Stimulated activated CD8-positive, alpha-beta memory T cell treated with anti-CD3 and anti-CD28 coated beads, Interleukin-4, amount 100 ng/mL, for 4 hours (primary cell): ENCODE results near the gene CCND1.

Source experiments
- DNase-seq, 2 donors: peaks; one replicate each; pipeline ENCODE4 v3.0.0-alpha.2; 2020; ENCODE audit warnings: low read depth in 2 of 2, low spot score in 1 of 2

The CCND1 gene

GRCh38 chr11:69640995-69641581, at the start of gene CCND1:
Gene CCND1 (plus strand): TSS chr11:69641156. CDS start chr11:69641314, 158 bp downstream.
- DNase-seq, result no peak

- DNase-seq, result no peak
Observed at GRCh38 chr11:69592986-69593650, 47.8 kb upstream of the CCND1 start.

- DNase-seq, result no peak
Observed at GRCh38 chr11:69593851-69594250, 47.1 kb upstream of the CCND1 start.

DNA sequence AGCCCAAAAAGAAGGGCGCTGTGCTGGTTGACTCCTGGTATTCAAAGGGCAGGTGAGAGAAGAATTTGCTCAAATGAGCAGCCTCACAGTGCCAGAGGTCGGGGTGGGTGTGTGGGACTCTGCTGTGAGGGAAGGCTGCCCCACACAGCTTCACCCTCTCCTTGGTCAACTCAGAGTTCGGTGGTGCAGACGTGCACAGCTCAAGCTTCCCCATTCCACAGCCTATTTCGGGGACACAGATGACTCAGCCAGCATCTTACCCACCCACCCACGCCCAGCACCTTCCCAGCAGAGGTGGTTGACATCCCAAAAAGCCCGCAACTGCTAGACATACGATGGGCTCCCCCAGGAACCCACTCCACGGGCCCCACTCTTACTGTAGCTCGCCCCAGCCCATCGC, 46.5 kb upstream of the CCND1 start:
- DNase-seq, result no peak

GRCh38 chr11:69595805-69596665, 44.9 kb upstream of the CCND1 start:
- no peak for DNase-seq

DNA sequence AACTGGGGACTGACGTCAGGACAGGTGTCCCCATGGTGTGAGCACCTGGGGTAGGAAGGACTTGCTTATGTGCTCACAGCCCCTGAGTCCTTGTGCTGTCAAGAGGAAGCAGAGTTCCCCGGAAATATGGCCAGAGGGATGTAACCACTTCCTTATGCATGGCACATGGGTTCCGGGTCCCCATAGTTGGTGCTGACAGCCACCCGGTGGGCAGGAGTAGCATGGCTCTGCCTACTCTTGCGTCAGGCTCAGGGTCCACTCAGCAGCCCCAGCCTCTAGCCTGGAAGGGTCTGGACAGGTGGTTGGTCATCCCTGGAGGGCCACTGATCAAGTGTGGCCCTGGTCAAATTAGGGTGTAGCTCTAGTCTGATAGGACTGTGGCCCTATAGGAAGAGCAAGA, 42.8 kb upstream of the CCND1 start:
- no peak for DNase-seq

GRCh38 chr11:69599502-69599901, 41.5 kb upstream of the CCND1 start:
- DNase-seq, result no peak

GRCh38 chr11:69600001-69600400, 41.0 kb upstream of the CCND1 start:
- no peak for DNase-seq

DNA sequence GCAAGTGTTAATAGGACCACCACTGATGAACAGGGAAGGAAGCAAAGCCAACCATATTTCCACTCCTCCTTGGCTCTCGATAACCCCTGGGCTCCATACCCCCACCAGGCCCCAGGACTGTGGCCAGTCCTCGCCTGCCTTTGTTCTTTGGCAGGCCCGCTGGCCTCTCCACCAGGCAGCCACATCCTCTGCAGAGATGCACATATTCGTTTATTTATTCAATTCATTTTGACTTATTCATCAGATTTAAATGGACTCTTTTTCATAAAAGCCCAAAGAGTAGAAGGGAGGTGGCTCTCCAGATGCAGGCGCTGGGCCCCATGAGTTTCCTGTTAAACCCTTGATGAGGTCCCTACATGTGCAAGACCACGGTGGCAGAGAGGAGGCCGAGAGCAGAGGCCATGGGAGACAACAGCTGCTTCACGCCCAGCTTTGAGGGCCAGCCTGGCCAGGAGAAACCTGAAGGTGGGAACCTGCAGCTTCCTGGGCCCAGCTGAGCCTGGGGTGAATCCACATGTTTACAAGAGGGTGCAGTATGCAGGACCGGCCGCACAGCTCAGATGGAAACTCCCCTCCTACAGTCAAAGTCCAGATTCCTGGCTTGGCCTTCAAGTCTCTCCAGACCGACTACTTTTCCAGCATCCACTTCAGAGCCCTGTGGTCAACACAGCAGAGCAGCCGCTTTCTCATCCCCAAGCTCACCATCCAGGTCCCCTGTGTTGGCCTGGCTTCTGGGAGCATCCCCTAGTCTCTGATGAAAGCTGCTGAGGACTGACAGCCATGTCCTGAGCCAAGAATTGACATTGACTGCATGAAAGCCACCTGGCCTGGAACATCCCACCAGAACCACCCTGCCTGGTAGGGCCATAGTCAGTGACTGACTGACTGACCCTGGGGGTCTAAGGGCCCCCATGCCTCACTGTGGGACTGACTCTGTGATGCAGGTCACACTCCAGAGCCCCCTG, 39.7 kb upstream of the CCND1 start:
- DNase-seq, result no peak

- DNase-seq, result no peak
Observed at GRCh38 chr11:69603111-69603836, 37.7 kb upstream of the CCND1 start.

- no peak for DNase-seq
Observed at GRCh38 chr11:69604055-69604454, 36.9 kb upstream of the CCND1 start.

- no peak for DNase-seq
Observed at GRCh38 chr11:69605737-69606526, 35.0 kb upstream of the CCND1 start.

GRCh38 chr11:69609351-69609750, 31.6 kb upstream of the CCND1 start:
- no peak for DNase-seq

GRCh38 chr11:69611548-69612526, 29.1 kb upstream of the CCND1 start:
- no peak for DNase-seq

DNA sequence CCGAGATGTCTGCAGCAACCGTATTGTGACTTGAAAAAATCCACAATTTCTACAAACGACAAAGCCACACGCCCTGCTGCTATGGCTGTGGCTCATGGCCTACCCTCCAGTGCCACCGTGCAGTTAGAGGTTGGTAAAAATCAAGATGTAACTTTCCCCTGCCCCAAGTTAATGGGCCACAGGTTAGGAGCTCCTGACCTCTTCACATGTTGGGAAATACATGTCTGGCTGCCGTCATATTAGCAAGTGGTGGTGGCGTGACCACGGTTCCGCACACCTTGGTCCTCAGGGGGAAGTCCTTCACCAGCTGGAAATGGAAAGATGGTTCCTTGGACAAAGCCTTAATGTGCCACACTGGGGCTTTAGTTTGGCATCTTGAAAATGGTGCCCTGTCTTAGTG, 27.4 kb upstream of the CCND1 start:
- no peak for DNase-seq

DNA sequence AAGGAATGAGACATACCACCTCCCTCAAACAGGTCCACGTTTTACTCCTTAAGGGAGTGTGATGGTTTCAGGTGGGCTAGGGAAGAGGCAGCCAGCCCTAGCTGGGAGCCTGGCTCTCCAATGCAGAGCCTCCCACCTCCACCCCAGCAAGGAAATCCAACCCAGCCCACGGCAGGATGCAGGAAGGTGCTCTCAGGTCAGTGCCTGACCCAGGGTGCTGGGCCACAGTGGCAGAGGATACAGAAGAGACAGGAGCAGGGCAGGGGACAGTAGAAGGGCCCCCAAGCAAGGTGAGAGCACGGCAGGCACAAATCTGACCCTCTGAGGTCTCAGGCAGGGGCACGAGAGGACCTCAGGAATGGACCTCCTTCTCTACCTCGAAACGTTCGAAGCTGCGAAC, 26.9 kb upstream of the CCND1 start:
- no peak for DNase-seq

- no peak for DNase-seq
Observed at GRCh38 chr11:69615545-69616278, 25.2 kb upstream of the CCND1 start.

DNA sequence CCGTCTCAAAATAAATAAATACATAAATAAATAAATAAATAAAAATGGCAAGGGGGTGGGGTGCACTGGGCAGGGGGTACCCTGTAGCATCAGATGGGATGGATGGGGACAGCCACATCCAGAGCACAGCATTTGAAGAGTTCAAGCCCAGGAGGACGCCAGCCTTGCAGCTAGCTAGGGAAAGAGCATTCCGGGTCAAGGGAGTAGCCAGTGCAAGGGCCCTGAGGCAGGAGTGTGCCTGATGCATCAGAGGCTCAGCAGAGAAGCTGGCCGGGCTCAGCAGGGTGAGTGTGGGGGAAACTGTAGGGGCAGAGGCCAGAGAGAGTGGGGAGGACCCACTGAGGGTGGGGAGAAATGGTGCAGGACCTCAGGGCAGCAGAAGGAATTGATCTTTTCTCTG, 23.7 kb upstream of the CCND1 start:
- no peak for DNase-seq
